PC-3 (cell line): ENCODE results near the gene PPP1R9B. TPM values are rescaled to one million over a fixed set of nuclear protein-coding genes. Genes with fewer than 3 reads are reported as not detected.

Experiments
- ATAC-seq: fragments of 200-7000 bp; cut with Tn5 transposase; 2 replicates; pipeline ENCODE4 v1.9.1; 2020; ENCODE audit warnings: mild to moderate bottlenecking, moderate library complexity
- BruUV-seq: library from RNA; stranded (reverse); fragments of 400-500 nt; replicated peaks from 2 replicates; lab custom pipeline; 2021; lab: Mats Ljungman, UMichigan
- CTCF ChIA-PET: fragments of 300-600 bp; sonication (Branson Sonifier 250); formaldehyde crosslinking; loops from one replicate; lab custom pipeline; 2022; ENCODE audit warnings: antibody characterized with exemption; lab: Charles Lee
- POLR2A ChIA-PET: fragments of 300-600 bp; sonication (Branson Sonifier 250); formaldehyde crosslinking; loops from one replicate; lab custom pipeline; 2022; ENCODE audit warnings: antibody characterized with exemption; ENCODE audit not compliant: unreplicated experiment; lab: Charles Lee
- DNase-seq: peaks from one replicate; pipeline ENCODE4 v3.0.0-alpha.2; 2015
- H2AFZ ChIP-seq: fragments of 300-600 bp; sonication (generic); 2 replicates; pipeline ENCODE4 v1.6.0; 2016; ENCODE audit warnings: antibody characterized with exemption, low read length
- H3F3A ChIP-seq: fragments of 300-600 bp; sonication (generic); one replicate; pipeline ENCODE4 v1.6.0; 2017; ENCODE audit warnings: antibody characterized with exemption, low read length, control low read depth, mild to moderate bottlenecking; ENCODE audit not compliant: unreplicated experiment
- H3K27ac ChIP-seq: fragments of 300-600 bp; sonication (generic); 2 replicates; pipeline ENCODE4 v1.5.1; 2016; ENCODE audit warnings: mild to moderate bottlenecking, low read length
- H3K27me3 ChIP-seq: fragments of 300-600 bp; sonication (generic); 2 replicates; pipeline ENCODE4 v1.6.1; 2016; ENCODE audit warnings: low read length, mixed read lengths
- H3K36me3 ChIP-seq: fragments of 300-600 bp; sonication (generic); 2 replicates; pipeline ENCODE4 v1.6.1; 2016; ENCODE audit warnings: low read depth, mixed run types, low read length, mixed read lengths
- H3K4me1 ChIP-seq: fragments of 300-600 bp; sonication (generic); 2 replicates; pipeline ENCODE4 v1.5.1; 2016; ENCODE audit warnings: low read length; ENCODE audit not compliant: insufficient read depth
- H3K4me2 ChIP-seq: fragments of 300-600 bp; sonication (generic); 2 replicates; pipeline ENCODE4 v1.6.0; 2016; ENCODE audit warnings: low read length
- H3K4me3 ChIP-seq: fragments of 300-600 bp; sonication (generic); 2 replicates; pipeline ENCODE4 v1.5.1; 2016; ENCODE audit warnings: mild to moderate bottlenecking, low read length, mixed read lengths
- H3K79me2 ChIP-seq: fragments of 300-600 bp; sonication (generic); 2 replicates; pipeline ENCODE4 v1.6.1; 2017; ENCODE audit warnings: low read length, mixed read lengths
- H3K9ac ChIP-seq: fragments of 300-600 bp; sonication (generic); 2 replicates; pipeline ENCODE4 v1.6.0; 2016; ENCODE audit warnings: mild to moderate bottlenecking, low read length
- H3K9me2 ChIP-seq: fragments of 300-600 bp; sonication (generic); replicated peaks from 2 replicates; pipeline ENCODE4 v1.6.1; 2016; ENCODE audit warnings: mixed run types, low read length, mixed read lengths
- H3K9me3 ChIP-seq: fragments of 300-600 bp; sonication (generic); 2 replicates; pipeline ENCODE4 v1.6.1; 2016; ENCODE audit warnings: low read length, mixed read lengths
- H4K20me1 ChIP-seq: fragments of 300-600 bp; sonication (generic); 2 replicates; pipeline ENCODE4 v1.6.1; 2016; ENCODE audit warnings: low read length, mixed read lengths
- EZH2 ChIP-seq: fragments of 300-600 bp; sonication (generic); IDR thresholded peaks from one replicate; pipeline ENCODE4 v1.6.1; 2017; ENCODE audit warnings: antibody characterized with exemption, mild to moderate bottlenecking, low read length; ENCODE audit not compliant: unreplicated experiment
- EZH2phosphoT487 ChIP-seq: fragments of 300-600 bp; sonication (generic); IDR thresholded peaks from 2 replicates; pipeline ENCODE4 v1.6.1; 2018; ENCODE audit warnings: mild to moderate bottlenecking, antibody characterized with exemption, low read length, borderline replicate concordance
- intact Hi-C: fragments of 100-400 bp; cut with micrococcal nuclease; formaldehyde crosslinking; loops from 2 replicates; pipeline ENCODE4 v1.9.0; 2023
- total RNA-seq: library from RNA; depleted of rRNA; stranded (reverse); fragments of >200 nt; gene quantifications from 2 replicates; pipeline ENCODE4 v1.2.3, GENCODE V29; 2014
- TF ChIP-seq, protein P1 (sequence below): fragments of 300-600 bp; sonication (generic); conservative IDR thresholded peaks from 2 replicates; pipeline ENCODE4 v1.5.1; 2017; ENCODE audit warnings: antibody characterized with exemption, low read depth, mild to moderate bottlenecking, low read length

PPP1R9B gene
- total RNA-seq, 1 experiment from 2014 or later, result 67.7 TPM

- intact Hi-C loops, result no loop called here
- peaks cover 3% of the 10 kb centered on the region; the same call in 1 of the 2 replicates for H3K4me1 ChIP-seq
- no peak overlapping the region for H2AFZ ChIP-seq
- no peak overlapping the region for H3K4me2 ChIP-seq
- peaks cover 17% of the 10 kb centered on the region for H3K27me3 ChIP-seq
- no peak overlapping the region for H3K4me3 ChIP-seq
- H3K9me2 ChIP-seq, result no peaks in the 10 kb centered on the region
- TF ChIP-seq EZH2 (no peak), EZH2phosphoT487 (no peak)
- TF ChIP-seq, protein P1, sequence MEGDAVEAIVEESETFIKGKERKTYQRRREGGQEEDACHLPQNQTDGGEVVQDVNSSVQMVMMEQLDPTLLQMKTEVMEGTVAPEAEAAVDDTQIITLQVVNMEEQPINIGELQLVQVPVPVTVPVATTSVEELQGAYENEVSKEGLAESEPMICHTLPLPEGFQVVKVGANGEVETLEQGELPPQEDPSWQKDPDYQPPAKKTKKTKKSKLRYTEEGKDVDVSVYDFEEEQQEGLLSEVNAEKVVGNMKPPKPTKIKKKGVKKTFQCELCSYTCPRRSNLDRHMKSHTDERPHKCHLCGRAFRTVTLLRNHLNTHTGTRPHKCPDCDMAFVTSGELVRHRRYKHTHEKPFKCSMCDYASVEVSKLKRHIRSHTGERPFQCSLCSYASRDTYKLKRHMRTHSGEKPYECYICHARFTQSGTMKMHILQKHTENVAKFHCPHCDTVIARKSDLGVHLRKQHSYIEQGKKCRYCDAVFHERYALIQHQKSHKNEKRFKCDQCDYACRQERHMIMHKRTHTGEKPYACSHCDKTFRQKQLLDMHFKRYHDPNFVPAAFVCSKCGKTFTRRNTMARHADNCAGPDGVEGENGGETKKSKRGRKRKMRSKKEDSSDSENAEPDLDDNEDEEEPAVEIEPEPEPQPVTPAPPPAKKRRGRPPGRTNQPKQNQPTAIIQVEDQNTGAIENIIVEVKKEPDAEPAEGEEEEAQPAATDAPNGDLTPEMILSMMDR, result no peak
- H3K79me2 ChIP-seq, result no peaks in the 10 kb centered on the region
- H3F3A ChIP-seq, result no peaks in the 10 kb centered on the region
- no peak for DNase-seq
- CTCF ChIA-PET, result no interaction called here
- POLR2A ChIA-PET, result no interaction called here
- H3K27ac ChIP-seq, result no peak overlapping the region
- ATAC-seq, result no peak
- H4K20me1 ChIP-seq, result no peaks in the 10 kb centered on the region
- no peaks in the 10 kb centered on the region for H3K36me3 ChIP-seq
- no peak overlapping the region for H3K9ac ChIP-seq
- BruUV-seq, result no TSS peak
- H3K9me3 ChIP-seq, result no peaks in the 10 kb centered on the region
Measured at GRCh38 chr17:50125420-50125997, 25.0 kb downstream of the PPP1R9B start.

DNA sequence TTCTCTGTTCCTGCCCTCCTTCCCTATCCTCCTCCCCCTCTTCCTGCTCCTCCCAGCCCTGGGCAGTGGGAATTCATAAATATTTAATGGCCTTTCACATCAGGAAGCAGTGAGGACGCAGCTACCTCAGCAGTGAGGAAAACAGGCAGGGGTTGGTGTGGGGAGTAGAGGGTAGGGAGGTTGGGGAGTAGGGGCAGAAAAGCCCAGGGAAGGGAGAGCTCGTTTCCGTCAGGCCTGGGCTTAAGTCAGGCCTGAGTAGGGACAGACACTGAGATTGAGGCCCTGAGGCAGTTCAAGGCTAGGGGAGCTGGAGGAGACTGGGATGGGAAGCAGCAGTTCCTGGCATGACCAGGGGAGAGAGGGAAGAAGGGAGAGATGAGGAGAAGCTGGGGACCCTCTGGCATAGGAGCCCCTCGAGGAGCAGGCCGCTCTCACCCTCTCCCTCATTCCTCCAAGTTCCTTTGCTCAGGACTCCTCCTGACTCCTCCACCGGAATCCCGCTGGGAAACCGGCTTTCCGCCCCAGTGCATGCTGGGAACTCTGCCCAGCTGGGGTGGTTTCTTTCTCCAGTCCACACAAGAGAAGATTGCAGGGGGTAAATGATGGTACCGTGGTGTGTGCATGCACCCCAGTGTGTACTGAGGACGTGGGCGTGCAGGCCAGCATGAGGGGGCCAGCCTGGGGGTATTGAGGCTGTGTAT lies 26.7 kb downstream of the PPP1R9B start:
- CTCF ChIA-PET, result no interaction called here
- H3K4me3 ChIP-seq, result no peak overlapping the region
- BruUV-seq, result no TSS peak

More for the DNA sequence above, 26.7 kb downstream of the PPP1R9B start:
- Histone ChIP-seq H3K79me2 (no peaks in the 10 kb centered on the region), H3K27ac (no peak overlapping the region), H3K4me1 (no peaks in the 10 kb centered on the region), H4K20me1 (no peaks in the 10 kb centered on the region), H3K36me3 (no peaks in the 10 kb centered on the region), H3K4me2 (no peak overlapping the region), H3K9me2 (no peaks in the 10 kb centered on the region), H3K27me3 (peaks cover 5% of the 10 kb centered on the region; the same call in 1 of the 2 replicates), H3K9ac (no peak overlapping the region), H2AFZ (peak overlapping the region; percentile 7; the same call in 1 of the 2 replicates), H3F3A (no peaks in the 10 kb centered on the region), H3K9me3 (no peaks in the 10 kb centered on the region)
- TF ChIP-seq EZH2phosphoT487 (no peak), EZH2 (no peak)
- TF ChIP-seq, protein P1, result no peak
- no peak for DNase-seq
- POLR2A ChIA-PET, result interaction anchor here (1.1 kb wide), 1 partner anchor 68 kb away, joined by 7 read pairs; no protein-coding TSS in a partner anchor
- intact Hi-C loops, result no loop called here
- peak; percentile 61 for ATAC-seq
